ENCODE data around the gene ALK.

DNA sequence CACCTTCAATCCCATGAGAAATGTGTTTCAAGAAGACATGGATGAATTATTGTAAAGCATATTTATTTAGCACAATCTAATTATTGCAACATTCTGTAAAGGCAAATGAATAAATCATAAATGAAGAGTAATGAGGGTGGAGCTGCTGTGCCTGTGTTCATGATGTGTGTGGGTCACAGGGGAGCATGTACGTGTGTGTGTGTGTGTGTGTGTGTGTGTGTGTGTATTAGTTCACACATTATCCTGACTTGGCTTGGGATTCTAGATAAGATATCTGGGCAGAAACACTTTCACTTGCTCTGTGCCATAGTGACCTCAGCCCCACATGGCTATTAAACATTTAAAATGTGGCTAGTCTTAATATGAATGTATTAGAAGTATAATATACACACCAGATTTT, 361.8 kb downstream of the ALK start:
- TF ChIP-seq POLR2A (IDR thresholded peaks at IDR 0.05) = no peak
- TF ChIP-seq, protein P1, sequence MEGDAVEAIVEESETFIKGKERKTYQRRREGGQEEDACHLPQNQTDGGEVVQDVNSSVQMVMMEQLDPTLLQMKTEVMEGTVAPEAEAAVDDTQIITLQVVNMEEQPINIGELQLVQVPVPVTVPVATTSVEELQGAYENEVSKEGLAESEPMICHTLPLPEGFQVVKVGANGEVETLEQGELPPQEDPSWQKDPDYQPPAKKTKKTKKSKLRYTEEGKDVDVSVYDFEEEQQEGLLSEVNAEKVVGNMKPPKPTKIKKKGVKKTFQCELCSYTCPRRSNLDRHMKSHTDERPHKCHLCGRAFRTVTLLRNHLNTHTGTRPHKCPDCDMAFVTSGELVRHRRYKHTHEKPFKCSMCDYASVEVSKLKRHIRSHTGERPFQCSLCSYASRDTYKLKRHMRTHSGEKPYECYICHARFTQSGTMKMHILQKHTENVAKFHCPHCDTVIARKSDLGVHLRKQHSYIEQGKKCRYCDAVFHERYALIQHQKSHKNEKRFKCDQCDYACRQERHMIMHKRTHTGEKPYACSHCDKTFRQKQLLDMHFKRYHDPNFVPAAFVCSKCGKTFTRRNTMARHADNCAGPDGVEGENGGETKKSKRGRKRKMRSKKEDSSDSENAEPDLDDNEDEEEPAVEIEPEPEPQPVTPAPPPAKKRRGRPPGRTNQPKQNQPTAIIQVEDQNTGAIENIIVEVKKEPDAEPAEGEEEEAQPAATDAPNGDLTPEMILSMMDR (IDR thresholded peaks at IDR 0.05) = no peak
